ENCODE measurements around the gene THAP12.

- TF ChIP-seq CTCF (conservative IDR thresholded peaks at IDR 0.05) (no peak), ZFX (IDR thresholded peaks at IDR 0.05) (no peak)
Measured at GRCh38 chr11:76334826-76335389, 46.0 kb downstream of the THAP12 start.

All from C4-2B (cell line).